ENCODE measurements around the gene ZNF620.

The ZNF620 gene

DNA sequence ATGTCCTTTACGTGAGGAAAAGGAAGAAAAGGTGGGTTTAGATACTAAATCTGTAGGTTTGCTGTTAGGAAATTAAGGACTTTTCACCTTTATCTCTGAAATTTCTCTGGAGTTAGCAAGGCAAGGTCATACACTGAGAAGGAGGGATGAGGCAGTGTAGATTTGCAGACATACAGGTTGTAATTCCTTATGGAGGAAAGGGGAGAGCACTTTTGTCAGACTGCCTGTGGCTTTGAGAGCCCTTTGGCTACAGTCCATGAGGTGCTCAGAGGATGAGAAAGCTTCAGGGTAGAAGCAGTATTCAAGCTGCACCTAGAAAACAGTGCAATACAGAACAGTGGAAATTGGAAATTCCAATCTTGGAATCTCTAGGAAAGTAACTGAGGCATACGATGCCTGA, 40.4 kb upstream of the ZNF620 start:
- Histone ChIP-seq H3K79me2 (ENCODE audit: insufficient read depth, low read length) (peaks cover 5% of the 10 kb centered on the region; the same call in 1 of the 2 replicates), H3K4me2 (ENCODE audit: low read depth, low read length, poor library complexity, severe bottlenecking) (no peak overlapping the region), H3K4me3 (ENCODE audit: insufficient read depth, low read length, poor library complexity, severe bottlenecking) (no peak overlapping the region), H2AFZ (ENCODE audit: low read depth, low read length, severe bottlenecking) (no peak overlapping the region), H3K9me2 (replicated peaks; ENCODE audit: insufficient read depth, low read length) (no peaks in the 10 kb centered on the region), H3K27me3 (ENCODE audit: low read length) (no peaks in the 10 kb centered on the region), H3F3A (ENCODE audit: insufficient read depth) (peaks cover 42% of the 10 kb centered on the region), H3K27ac (ENCODE audit: low read depth, low read length) (no peak overlapping the region), H3K9me3 (ENCODE audit: insufficient read depth, low read length) (no peaks in the 10 kb centered on the region), H3K9ac (ENCODE audit: low read length) (no peak overlapping the region), H3K36me3 (ENCODE audit: low read length) (peaks cover 40% of the 10 kb centered on the region), H4K20me1 (ENCODE audit: low read depth, low read length) (peaks cover 10% of the 10 kb centered on the region; the same call in 1 of the 2 replicates)
- TF ChIP-seq EZH2phosphoT487 (conservative IDR thresholded peaks at IDR 0.05; ENCODE audit: low read length): no peak

DNA sequence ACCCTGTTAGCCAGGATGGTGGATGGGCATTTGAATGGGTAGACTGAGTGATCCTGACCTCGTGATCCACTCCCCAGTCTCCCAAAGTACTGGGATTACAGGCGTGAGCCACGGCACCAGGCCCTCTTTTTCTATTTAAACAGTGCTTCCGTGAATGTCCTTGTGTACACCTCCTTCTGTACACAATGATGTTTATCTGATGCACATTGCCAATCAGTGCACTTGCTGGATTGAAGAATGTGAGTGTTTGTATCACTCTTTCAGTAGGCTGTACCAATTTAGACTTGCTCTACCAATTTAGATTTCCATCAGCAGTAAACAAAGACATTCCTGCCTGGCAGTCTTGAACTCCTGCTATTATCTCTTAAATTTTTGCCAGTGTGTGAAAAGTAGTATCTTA, 37.8 kb upstream of the ZNF620 start:
- TF ChIP-seq EZH2phosphoT487 (conservative IDR thresholded peaks at IDR 0.05; ENCODE audit: low read length): no peak
- TF ChIP-seq, protein P1, sequence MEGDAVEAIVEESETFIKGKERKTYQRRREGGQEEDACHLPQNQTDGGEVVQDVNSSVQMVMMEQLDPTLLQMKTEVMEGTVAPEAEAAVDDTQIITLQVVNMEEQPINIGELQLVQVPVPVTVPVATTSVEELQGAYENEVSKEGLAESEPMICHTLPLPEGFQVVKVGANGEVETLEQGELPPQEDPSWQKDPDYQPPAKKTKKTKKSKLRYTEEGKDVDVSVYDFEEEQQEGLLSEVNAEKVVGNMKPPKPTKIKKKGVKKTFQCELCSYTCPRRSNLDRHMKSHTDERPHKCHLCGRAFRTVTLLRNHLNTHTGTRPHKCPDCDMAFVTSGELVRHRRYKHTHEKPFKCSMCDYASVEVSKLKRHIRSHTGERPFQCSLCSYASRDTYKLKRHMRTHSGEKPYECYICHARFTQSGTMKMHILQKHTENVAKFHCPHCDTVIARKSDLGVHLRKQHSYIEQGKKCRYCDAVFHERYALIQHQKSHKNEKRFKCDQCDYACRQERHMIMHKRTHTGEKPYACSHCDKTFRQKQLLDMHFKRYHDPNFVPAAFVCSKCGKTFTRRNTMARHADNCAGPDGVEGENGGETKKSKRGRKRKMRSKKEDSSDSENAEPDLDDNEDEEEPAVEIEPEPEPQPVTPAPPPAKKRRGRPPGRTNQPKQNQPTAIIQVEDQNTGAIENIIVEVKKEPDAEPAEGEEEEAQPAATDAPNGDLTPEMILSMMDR (IDR thresholded peaks at IDR 0.05; ENCODE audit: insufficient read depth, low read length, poor library complexity, severe bottlenecking): no peak
- H4K20me1 ChIP-seq (ENCODE audit: low read depth, low read length): peaks cover 6% of the 10 kb centered on the region; the same call in 1 of the 2 replicates
- H3K9me2 ChIP-seq (replicated peaks; ENCODE audit: insufficient read depth, low read length): no peaks in the 10 kb centered on the region
- H3K79me2 ChIP-seq (ENCODE audit: insufficient read depth, low read length): 0 out of 2 replicates have a peak, but pooled peaks cover 5% of the 10 kb centered on the region
- no peaks in the 10 kb centered on the region for H3K27me3 ChIP-seq (ENCODE audit: low read length)
- H3K4me3 ChIP-seq (ENCODE audit: insufficient read depth, low read length, poor library complexity, severe bottlenecking): no peak overlapping the region
- no peak overlapping the region for H3K27ac ChIP-seq (ENCODE audit: low read depth, low read length)
- H2AFZ ChIP-seq (ENCODE audit: low read depth, low read length, severe bottlenecking): no peak overlapping the region
- peaks cover 45% of the 10 kb centered on the region for H3F3A ChIP-seq (ENCODE audit: insufficient read depth)
- H3K36me3 ChIP-seq (ENCODE audit: low read length): peaks cover 28% of the 10 kb centered on the region
- H3K9me3 ChIP-seq (ENCODE audit: insufficient read depth, low read length): no peaks in the 10 kb centered on the region
- no peak overlapping the region for H3K4me2 ChIP-seq (ENCODE audit: low read depth, low read length, poor library complexity, severe bottlenecking)
- H3K9ac ChIP-seq (ENCODE audit: low read length): no peak overlapping the region

DNA sequence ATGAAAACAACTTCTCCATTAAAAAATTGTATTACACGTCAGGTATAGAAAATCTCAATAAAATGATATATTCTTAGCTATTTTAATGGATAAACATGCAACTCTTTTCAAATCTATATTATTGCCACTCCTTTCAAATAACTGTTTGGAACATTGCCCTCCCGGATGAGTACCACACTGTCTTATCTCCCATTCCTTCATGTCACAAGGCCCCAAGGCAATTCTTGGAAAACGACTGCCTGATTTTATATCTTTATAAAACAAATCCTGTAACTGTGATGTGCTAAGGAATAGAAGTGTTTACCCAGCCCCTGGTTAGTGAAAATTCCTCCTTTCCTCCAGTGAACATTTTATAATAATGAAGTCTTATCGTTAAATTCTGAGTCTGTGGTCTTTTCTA, 35.1 kb upstream of the ZNF620 start:
- Histone ChIP-seq H3K9me2 (replicated peaks; ENCODE audit: insufficient read depth, low read length) (no peaks in the 10 kb centered on the region), H3K9ac (ENCODE audit: low read length) (no peak overlapping the region), H3K36me3 (ENCODE audit: low read length) (peaks cover 13% of the 10 kb centered on the region), H3K27ac (ENCODE audit: low read depth, low read length) (no peak overlapping the region), H3F3A (ENCODE audit: insufficient read depth) (peaks cover 27% of the 10 kb centered on the region), H4K20me1 (ENCODE audit: low read depth, low read length) (no peaks in the 10 kb centered on the region), H2AFZ (ENCODE audit: low read depth, low read length, severe bottlenecking) (no peak overlapping the region), H3K27me3 (ENCODE audit: low read length) (no peaks in the 10 kb centered on the region), H3K79me2 (ENCODE audit: insufficient read depth, low read length) (no peaks in the 10 kb centered on the region), H3K9me3 (ENCODE audit: insufficient read depth, low read length) (no peaks in the 10 kb centered on the region), H3K4me3 (ENCODE audit: insufficient read depth, low read length, poor library complexity, severe bottlenecking) (no peak overlapping the region), H3K4me2 (ENCODE audit: low read depth, low read length, poor library complexity, severe bottlenecking) (no peak overlapping the region)
- no peak for TF ChIP-seq EZH2phosphoT487 (conservative IDR thresholded peaks at IDR 0.05; ENCODE audit: low read length)
- TF ChIP-seq, protein P1 (IDR thresholded peaks at IDR 0.05; ENCODE audit: insufficient read depth, low read length, poor library complexity, severe bottlenecking): no peak

DNA sequence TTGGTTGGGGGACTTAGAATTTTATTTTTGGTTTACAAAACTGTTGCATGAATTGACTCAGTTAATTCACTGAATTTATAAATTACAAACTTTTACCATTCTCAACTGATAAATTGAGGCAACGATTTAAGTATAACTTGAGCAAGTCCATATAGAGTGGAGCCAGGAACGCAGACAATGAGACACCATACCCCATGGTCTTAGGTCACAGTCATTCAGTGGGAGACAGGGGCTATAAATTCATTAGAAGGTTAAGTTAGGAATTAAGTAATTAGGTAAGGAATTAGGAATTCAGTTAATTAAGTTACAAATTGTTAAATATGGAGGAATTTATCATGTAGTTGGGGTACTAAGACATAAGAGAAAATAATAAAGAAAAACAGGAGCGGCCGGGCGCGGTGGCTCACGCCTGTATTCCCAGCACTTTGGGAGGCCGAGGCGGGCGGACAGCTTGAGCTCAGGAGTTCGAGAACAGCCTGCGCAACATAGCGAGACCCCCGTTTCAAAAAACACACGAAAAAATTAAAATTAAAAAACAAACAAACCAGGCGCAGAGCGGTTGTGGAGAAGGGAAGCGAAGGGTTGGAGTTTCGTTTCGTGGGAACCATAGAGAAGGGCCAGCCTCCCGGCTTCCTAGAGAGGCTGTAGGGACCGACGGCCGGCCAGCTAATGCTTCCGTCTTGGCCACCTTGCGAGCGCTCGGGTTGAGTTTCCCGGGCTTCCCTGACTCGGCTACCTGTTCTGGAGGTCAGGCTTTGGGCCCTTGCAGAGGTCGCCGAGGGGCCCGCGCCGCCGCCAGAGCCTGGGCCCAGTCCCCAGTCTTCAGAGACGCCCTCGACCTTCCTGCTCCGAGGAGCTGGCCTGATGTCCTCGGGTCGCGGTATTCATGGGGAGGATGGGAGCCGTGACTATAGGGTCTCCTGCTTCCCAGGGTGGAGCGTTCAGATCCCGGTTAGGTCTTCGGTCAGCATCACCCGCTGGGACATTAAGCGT, 29.1 kb upstream of the ZNF620 start, which contains the start of gene ZNF619:
Gene ZNF619 (plus strand): TSS at position 645 of the 993 bp plus-strand sequence. CDS start 858 bp downstream, outside the sequence.
- H3K4me3 ChIP-seq (ENCODE audit: insufficient read depth, low read length, poor library complexity, severe bottlenecking): peak within 1 kb of the TSS; percentile 51
- H3K4me2 ChIP-seq (ENCODE audit: low read depth, low read length, poor library complexity, severe bottlenecking): peak within 1 kb of the TSS; percentile 75
- H3K9ac ChIP-seq (ENCODE audit: low read length): peak within 1 kb of the TSS; percentile 50
- H2AFZ ChIP-seq (ENCODE audit: low read depth, low read length, severe bottlenecking): peak within 1 kb of the TSS; percentile 80
- no peaks in the 10 kb centered on the region for H3F3A ChIP-seq (ENCODE audit: insufficient read depth)
- H4K20me1 ChIP-seq (ENCODE audit: low read depth, low read length): no peaks in the 10 kb centered on the region
- no peaks in the 10 kb centered on the region for H3K36me3 ChIP-seq (ENCODE audit: low read length)
- no peaks in the 10 kb centered on the region for H3K9me2 ChIP-seq (replicated peaks; ENCODE audit: insufficient read depth, low read length)
- H3K27me3 ChIP-seq (ENCODE audit: low read length): no peaks in the 10 kb centered on the region
- TF ChIP-seq, protein P1 (IDR thresholded peaks at IDR 0.05; ENCODE audit: insufficient read depth, low read length, poor library complexity, severe bottlenecking): no peak
- no peak for TF ChIP-seq EZH2phosphoT487 (conservative IDR thresholded peaks at IDR 0.05; ENCODE audit: low read length)
- H3K9me3 ChIP-seq (ENCODE audit: insufficient read depth, low read length): no peaks in the 10 kb centered on the region
- no peaks in the 10 kb centered on the region for H3K79me2 ChIP-seq (ENCODE audit: insufficient read depth, low read length)
- no peak within 1 kb of the TSS for H3K27ac ChIP-seq (ENCODE audit: low read depth, low read length)
